HCT116 (cell line): Measurements from ENCODE around the gene PFKP. TPM values are rescaled to one million over a fixed set of nuclear protein-coding genes. Genes with fewer than 3 reads are reported as not detected.

Source experiments
- ATAC-seq: fragments of 200-7000 bp; cut with Tn5 transposase; 2 replicates; pipeline ENCODE4 v1.9.1; 2020; ENCODE audit warnings: mild to moderate bottlenecking, moderate library complexity
- BruUV-seq: library from RNA; stranded (reverse); fragments of 400-500 nt; replicated peaks from 2 replicates; lab custom pipeline; 2021; lab: Mats Ljungman, UMichigan
- CTCF ChIA-PET: fragments of 300-600 bp; sonication (Branson Sonifier 250); formaldehyde crosslinking; loops from one replicate; lab custom pipeline; 2021; ENCODE audit warnings: antibody characterized with exemption; lab: Charles Lee
- POLR2A ChIA-PET: fragments of 300-600, 350-600 bp; sonication (Branson Sonifier 250); formaldehyde crosslinking; loops from one replicate; lab custom pipeline; 2021; ENCODE audit warnings: antibody characterized with exemption; lab: Charles Lee
- RAD21 ChIA-PET, 2 experiments: fragments of 300-600 bp; sonication (Branson Sonifier 250); formaldehyde crosslinking; loops; one replicate each; lab custom pipeline; 2023; ENCODE audit warnings: low total read pairs in 2 of 2; ENCODE audit not compliant: uncharacterized antibody in 2 of 2, unreplicated experiment in 2 of 2, low non-redundant PET in 1 of 2; lab: Charles Lee
- DNase-seq: peaks from one replicate; pipeline ENCODE4 v3.0.0-alpha.2; 2010; ENCODE audit warnings: low read depth, low spot score
- H2AFZ ChIP-seq: fragments of 200-600 bp; shearing (Covaris generic), sonication (generic); 2 replicates; pipeline ENCODE4 v1.6.1; 2017; ENCODE audit warnings: low read depth, mixed run types, mixed read lengths, antibody characterized with exemption, low read length; ENCODE audit not compliant: poor library complexity, severe bottlenecking
- H3K27ac ChIP-seq: 2 replicates; pipeline ENCODE4 v1.5.1; 2012; ENCODE audit warnings: low read depth, low read length
- H3K27me3 ChIP-seq: fragments of 200-600 bp; sonication (generic); 2 replicates; pipeline ENCODE4 v1.6.1; 2016; ENCODE audit warnings: mixed run types, low read length, mixed read lengths; ENCODE audit not compliant: insufficient read depth
- H3K36me3 ChIP-seq, 2 experiments: fragments of 200-500 bp in 1 of 2; fragments of 200-600 bp in 1 of 2; sonication (Bioruptor generic) in 1 of 2; sonication (generic) in 1 of 2; 2 replicates each; pipeline versions ENCODE4 v1.5.1 to v1.6.1; 2014 to 2016; ENCODE audit warnings: low read length in 2 of 2, inconsistent platforms in 1 of 2, mixed read lengths in 1 of 2, mixed run types in 1 of 2; ENCODE audit not compliant: insufficient read depth in 2 of 2, control insufficient read depth in 1 of 2
- H3K4me1 ChIP-seq, 2 experiments: fragments of 200-600 bp in 1 of 2; sonication (generic) in 1 of 2; 2 replicates each; pipeline versions ENCODE4 v1.5.1 to v1.6.1; 2012 to 2017; ENCODE audit warnings: low read length in 2 of 2, inconsistent platforms in 1 of 2, mild to moderate bottlenecking in 1 of 2, mixed read lengths in 1 of 2, mixed run types in 1 of 2, moderate library complexity in 1 of 2; ENCODE audit not compliant: insufficient read depth in 2 of 2, control insufficient read depth in 1 of 2
- H3K4me2 ChIP-seq: fragments of 200-600 bp; sonication (generic); 2 replicates; pipeline ENCODE4 v1.6.1; 2017; ENCODE audit warnings: mixed run types, low read length, mixed read lengths
- H3K4me3 ChIP-seq, 2 experiments: fragments of 200-600 bp in 1 of 2; sonication (generic) in 1 of 2; replicated peaks in 1 of 2; 2 replicates each; pipeline ENCODE4 v1.5.1; 2011 to 2016; ENCODE audit warnings: low read length in 2 of 2, control low read depth in 1 of 2, low read depth in 1 of 2, mild to moderate bottlenecking in 1 of 2, mixed read lengths in 1 of 2, mixed run types in 1 of 2
- H3K79me2 ChIP-seq: fragments of 200-600 bp; sonication (generic); 2 replicates; pipeline ENCODE4 v1.6.1; 2017; ENCODE audit warnings: mild to moderate bottlenecking, mixed run types, low read length, moderate library complexity, mixed read lengths; ENCODE audit not compliant: insufficient read depth
- H3K9ac ChIP-seq: fragments of 200-600 bp; sonication (generic); 2 replicates; pipeline ENCODE4 v1.6.1; 2016; ENCODE audit warnings: low read length, mixed read lengths
- H3K9me2 ChIP-seq: fragments of 200-600 bp; sonication (generic), shearing (Covaris generic); 2 replicates; pipeline ENCODE4 v1.6.1; 2017; ENCODE audit warnings: mixed run types, mild to moderate bottlenecking, moderate library complexity; ENCODE audit not compliant: insufficient read depth
- H3K9me3 ChIP-seq, 2 experiments: fragments of 200-500 bp in 1 of 2; fragments of 200-600 bp in 1 of 2; sonication (Bioruptor generic) in 1 of 2; sonication (generic) in 1 of 2; 2 replicates each; pipeline ENCODE4 v1.6.1; 2014 to 2017; ENCODE audit warnings: low read length in 2 of 2, mixed read lengths in 2 of 2, inconsistent platforms in 1 of 2, low read depth in 1 of 2, mild to moderate bottlenecking in 1 of 2, mixed run types in 1 of 2, moderate library complexity in 1 of 2; ENCODE audit not compliant: control insufficient read depth in 1 of 2, insufficient read depth in 1 of 2
- H4K20me1 ChIP-seq: fragments of 200-600 bp; sonication (generic), shearing (Covaris generic); 2 replicates; pipeline ENCODE4 v1.6.1; 2017; ENCODE audit warnings: mixed run types, mild to moderate bottlenecking, moderate library complexity; ENCODE audit not compliant: insufficient read depth
- ATF3 ChIP-seq: IDR thresholded peaks from 2 replicates; pipeline ENCODE4 v1.6.1; 2012
- CBX3 ChIP-seq: IDR thresholded peaks from 2 replicates; pipeline ENCODE4 v1.6.1; 2012; ENCODE audit warnings: low read depth
- CTCF ChIP-seq, 3 experiments: fragments of 200-600 bp in 1 of 3; sonication (generic) in 1 of 3; IDR thresholded peaks in 2 of 3; conservative IDR thresholded peaks in 1 of 3; 2 replicates each; pipeline ENCODE4 v1.5.1; 2012 to 2017; ENCODE audit warnings: low read depth in 2 of 3, low read length in 2 of 3, antibody characterized with exemption in 1 of 3, borderline replicate concordance in 1 of 3, control low read depth in 1 of 3, mild to moderate bottlenecking in 1 of 3, mixed read lengths in 1 of 3, mixed run types in 1 of 3, moderate library complexity in 1 of 3; ENCODE audit not compliant: insufficient read depth in 1 of 3
- EGR1 ChIP-seq: IDR thresholded peaks from 2 replicates; pipeline ENCODE4 v1.6.1; 2012; ENCODE audit warnings: low read depth
- ELF1 ChIP-seq: IDR thresholded peaks from 2 replicates; pipeline ENCODE4 v1.6.1; 2012; ENCODE audit warnings: low read depth, borderline replicate concordance
- EZH2 ChIP-seq: fragments of 200-600 bp; sonication (generic); IDR thresholded peaks from 2 replicates; pipeline ENCODE4 v1.6.1; 2017; ENCODE audit warnings: antibody characterized with exemption, mixed run types
- EZH2phosphoT487 ChIP-seq: fragments of 200-600 bp; IDR thresholded peaks from 2 replicates; pipeline ENCODE4 v1.6.1; 2018; ENCODE audit warnings: antibody characterized with exemption, borderline replicate concordance
- FOSL1 ChIP-seq: IDR thresholded peaks from 2 replicates; pipeline ENCODE4 v1.6.1; 2012; ENCODE audit warnings: low read depth
- MAX ChIP-seq: IDR thresholded peaks from 2 replicates; pipeline ENCODE4 v1.6.1; 2012
- POLR2AphosphoS5 ChIP-seq: IDR thresholded peaks from 2 replicates; pipeline ENCODE4 v1.6.1; 2011; ENCODE audit warnings: mild to moderate bottlenecking, low read depth, low read length, moderate library complexity
- RAD21 ChIP-seq: IDR thresholded peaks from 2 replicates; pipeline ENCODE4 v1.6.1; 2012; ENCODE audit warnings: low read depth, mild to moderate bottlenecking
- REST ChIP-seq: IDR thresholded peaks from 2 replicates; pipeline ENCODE4 v1.6.1; 2012; ENCODE audit warnings: low read depth
- SIN3A ChIP-seq: IDR thresholded peaks from 2 replicates; pipeline ENCODE4 v1.6.1; 2012; ENCODE audit warnings: low read depth
- SP1 ChIP-seq: IDR thresholded peaks from 2 replicates; pipeline ENCODE4 v1.6.1; 2012; ENCODE audit warnings: low read depth
- YY1 ChIP-seq: IDR thresholded peaks from 2 replicates; pipeline ENCODE4 v1.6.1; 2011; ENCODE audit warnings: low read length, low read depth, moderate library complexity, mild to moderate bottlenecking; ENCODE audit not compliant: insufficient replicate concordance; ENCODE audit errors: extremely low read depth
- ZBTB33 ChIP-seq: IDR thresholded peaks from 2 replicates; pipeline ENCODE4 v1.6.1; 2011; ENCODE audit warnings: mild to moderate bottlenecking, low read length, moderate library complexity; ENCODE audit not compliant: insufficient replicate concordance; ENCODE audit errors: extremely low read depth
- ZNF274 ChIP-seq: fragments of 200-500 bp; sonication (Bioruptor generic); IDR thresholded peaks from 2 replicates; pipeline ENCODE4 v1.6.1; 2014; ENCODE audit warnings: mild to moderate bottlenecking, low read depth, low read length, inconsistent platforms
- intact Hi-C: fragments of 100-400 bp; cut with micrococcal nuclease; formaldehyde crosslinking; loops from 2 replicates; pipeline ENCODE4 v1.10.0; 2022
- total RNA-seq: library from RNA; stranded (reverse); gene quantifications from one replicate; pipeline ENCODE4 v1.2.1, GENCODE V29; 2021; ENCODE audit not compliant: unreplicated experiment

Gene PFKP
- total RNA-seq, 1 experiment from 2014 or later, result 237 TPM

- no TSS peak for BruUV-seq
- Histone ChIP-seq H2AFZ (no peak overlapping the region), H3K9me2 (no peaks in the 10 kb centered on the region), H3K36me3 (peaks cover 35 to 46% of the 10 kb centered on the region in 2 experiments), H3K4me1 (no peaks in the 10 kb centered on the region), H3K4me3 (no peak overlapping the region), H3K9ac (no peak overlapping the region), H4K20me1 (no peaks in the 10 kb centered on the region), H3K4me2 (no peak overlapping the region), H3K27ac (no peak overlapping the region), H3K27me3 (no peaks in the 10 kb centered on the region), H3K79me2 (peaks cover 21% of the 10 kb centered on the region), H3K9me3 (no peaks in the 10 kb centered on the region)
- RAD21 ChIA-PET, result no interaction called here
- TF ChIP-seq RAD21 (no peak), CBX3 (no peak), CTCF (IDR thresholded peaks at IDR 0.05 in 2 of 3, conservative IDR thresholded peaks at IDR 0.05 in 1 of 3; ENCODE audit: borderline replicate concordance in 1 of 3, insufficient read depth in 1 of 3, low read depth in 2 of 3, low read length in 2 of 3) (no peak), SP1 (no peak), EGR1 (no peak), EZH2 (no peak), ATF3 (no peak), FOSL1 (no peak), ELF1 (no peak), POLR2AphosphoS5 (no peak), SIN3A (no peak), ZBTB33 (no peak), MAX (no peak), REST (no peak), ZNF274 (no peak), EZH2phosphoT487 (no peak), YY1 (no peak)
- no peak for DNase-seq
- intact Hi-C loops, result no loop called here
- POLR2A ChIA-PET, result no interaction called here
- CTCF ChIA-PET, result no interaction called here
- ATAC-seq, result no peak
These were observed 57.2 kb downstream of the PFKP start for GRCh38 chr10:3124412-3125175.
